ENCODE results near the gene ST7.
A peak's percentile ranks its signal among the peaks of the same experiment; 100 is the strongest.

Gene ST7

DNA sequence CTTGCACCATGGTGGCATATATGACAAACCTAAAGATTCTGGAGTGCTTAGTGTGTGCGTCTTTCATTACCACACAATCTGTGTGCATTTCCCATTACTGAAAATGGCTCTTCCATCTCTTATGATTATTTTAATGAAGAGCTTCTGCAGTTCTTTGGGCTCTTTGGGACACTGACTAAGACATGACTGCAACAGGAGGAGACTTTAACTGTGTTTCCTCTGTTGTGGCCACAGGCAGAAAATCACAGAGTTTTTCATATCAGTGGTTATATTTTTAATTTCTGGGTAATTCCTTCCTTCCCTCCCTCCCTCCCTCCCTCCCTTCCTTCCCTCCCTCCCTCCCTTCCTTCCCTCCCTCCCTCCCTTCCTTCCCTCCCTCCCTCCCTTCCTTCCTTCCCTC, 311.4 kb downstream of the ST7 start:
- in situ Hi-C loops (cut with HindIII; ENCODE audit: low pct_unique_long_range_greater_than_20kb, low sequenced_read_pairs), result no loop called here
- DNase-seq (ENCODE audit: low read depth in 1 of 2, low spot score in 1 of 2), result no peak
- TF ChIP-seq JUND (IDR thresholded peaks at IDR 0.05; ENCODE audit: low read depth), result no peak

- in situ Hi-C loops (cut with HindIII; ENCODE audit: low pct_unique_long_range_greater_than_20kb, low sequenced_read_pairs), result no loop called here
- DNase-seq (ENCODE audit: low read depth in 1 of 2, low spot score in 1 of 2), result no peak
- no peak for TF ChIP-seq JUND (IDR thresholded peaks at IDR 0.05; ENCODE audit: low read depth)
Measured at GRCh38 chr7:117269417-117269816, 316.1 kb downstream of the ST7 start.

GRCh38 chr7:117269886-117270285, 316.6 kb downstream of the ST7 start:
- in situ Hi-C loops (cut with HindIII; ENCODE audit: low pct_unique_long_range_greater_than_20kb, low sequenced_read_pairs), result no loop called here
- no peak for DNase-seq (ENCODE audit: low read depth in 1 of 2, low spot score in 1 of 2)
- TF ChIP-seq JUND (IDR thresholded peaks at IDR 0.05; ENCODE audit: low read depth), result no peak

DNA sequence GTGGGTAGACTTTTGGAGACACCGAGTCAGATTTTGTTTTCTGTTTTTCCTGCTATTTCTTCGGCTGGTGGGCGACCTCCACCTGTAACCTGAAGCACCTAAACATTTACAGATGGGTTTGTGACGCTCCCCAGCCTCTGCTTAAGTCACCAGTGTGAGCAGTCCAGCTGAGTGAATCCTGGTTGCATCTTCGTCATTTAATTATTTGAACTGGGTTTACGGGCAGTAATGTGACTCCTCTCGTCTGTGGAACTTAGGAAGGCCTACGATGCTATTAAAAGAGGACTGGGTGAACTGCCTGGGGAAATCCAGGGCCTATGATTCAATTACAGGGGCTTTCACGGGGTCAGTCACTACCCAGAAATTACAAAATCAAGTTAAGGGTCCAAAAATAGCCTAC, 317.1 kb downstream of the ST7 start:
- in situ Hi-C loops (cut with HindIII; ENCODE audit: low pct_unique_long_range_greater_than_20kb, low sequenced_read_pairs), result no loop called here
- no peak for DNase-seq (ENCODE audit: low read depth in 1 of 2, low spot score in 1 of 2)

GRCh38 chr7:117271566-117271965, 318.3 kb downstream of the ST7 start:
- in situ Hi-C loops (cut with HindIII; ENCODE audit: low pct_unique_long_range_greater_than_20kb, low sequenced_read_pairs), result no loop called here
- no peak for DNase-seq (ENCODE audit: low read depth in 1 of 2, low spot score in 1 of 2)
- no peak for TF ChIP-seq JUND (IDR thresholded peaks at IDR 0.05; ENCODE audit: low read depth)

More for the DNA sequence above, 317.1 kb downstream of the ST7 start:
- no peak for TF ChIP-seq JUND (IDR thresholded peaks at IDR 0.05; ENCODE audit: low read depth)

- in situ Hi-C loops (cut with HindIII; ENCODE audit: low pct_unique_long_range_greater_than_20kb, low sequenced_read_pairs), result no loop called here
- no peak for TF ChIP-seq JUND (IDR thresholded peaks at IDR 0.05; ENCODE audit: low read depth)
- DNase-seq (ENCODE audit: low read depth in 1 of 2, low spot score in 1 of 2), result no peak
Measured at GRCh38 chr7:117272017-117272759, 318.9 kb downstream of the ST7 start.

- DNase-seq (ENCODE audit: low read depth in 1 of 2, low spot score in 1 of 2), result no peak
- TF ChIP-seq JUND (IDR thresholded peaks at IDR 0.05; ENCODE audit: low read depth), result no peak
- in situ Hi-C loops (cut with HindIII; ENCODE audit: low pct_unique_long_range_greater_than_20kb, low sequenced_read_pairs), result no loop called here
Measured at GRCh38 chr7:117273325-117273724, 320.0 kb downstream of the ST7 start.

DNA sequence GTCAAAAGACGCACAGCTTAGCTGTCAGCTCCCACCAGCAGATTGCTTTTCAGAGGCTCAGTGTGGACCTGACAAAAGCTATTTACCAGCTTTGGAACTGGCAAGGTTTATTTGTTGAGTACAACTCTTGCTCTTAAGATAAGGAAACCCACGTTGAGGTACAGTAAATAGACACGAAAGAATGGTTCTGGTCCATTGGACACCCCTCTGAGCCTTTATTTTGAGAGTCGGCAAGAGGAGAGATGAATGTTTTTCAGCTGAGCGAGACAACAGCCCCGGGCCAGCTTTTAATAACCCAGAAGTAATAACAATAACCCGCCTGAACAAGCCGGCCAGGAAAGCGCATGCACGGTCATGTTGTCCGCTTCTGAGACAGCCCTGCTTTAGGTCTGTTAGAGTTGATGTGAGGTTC, 320.5 kb downstream of the ST7 start:
- no peak for TF ChIP-seq JUND (IDR thresholded peaks at IDR 0.05; ENCODE audit: low read depth)
- DNase-seq (ENCODE audit: low read depth in 1 of 2, low spot score in 1 of 2), result peak in 1 of 2 experiments; percentile 13
- in situ Hi-C loops (cut with HindIII; ENCODE audit: low pct_unique_long_range_greater_than_20kb, low sequenced_read_pairs), result no loop called here

GRCh38 chr7:117274951-117275350, 321.6 kb downstream of the ST7 start:
- DNase-seq (ENCODE audit: low read depth in 1 of 2, low spot score in 1 of 2), result no peak
- TF ChIP-seq JUND (IDR thresholded peaks at IDR 0.05; ENCODE audit: low read depth), result no peak
- in situ Hi-C loops (cut with HindIII; ENCODE audit: low pct_unique_long_range_greater_than_20kb, low sequenced_read_pairs), result no loop called here

DNA sequence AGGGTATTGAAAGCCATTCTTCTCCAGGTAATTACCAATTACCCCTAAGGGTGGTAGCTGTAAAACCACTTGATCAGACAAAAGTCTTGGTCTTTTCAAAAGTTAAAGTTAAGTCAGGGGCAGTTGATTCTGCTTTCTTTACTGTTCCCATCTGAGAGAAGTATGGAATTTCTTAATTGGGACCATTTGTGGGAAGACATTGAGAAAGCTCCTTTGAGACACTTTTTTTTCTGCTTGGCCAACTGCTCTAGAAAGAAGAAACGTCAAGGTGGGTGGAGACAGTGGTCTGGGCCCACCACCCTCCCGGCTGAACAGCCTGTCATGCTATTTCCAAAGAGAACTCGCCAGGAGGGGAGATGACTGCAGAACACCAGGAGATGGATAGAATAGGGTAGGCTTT, 324.3 kb downstream of the ST7 start:
- TF ChIP-seq JUND (IDR thresholded peaks at IDR 0.05; ENCODE audit: low read depth), result no peak
- in situ Hi-C loops (cut with HindIII; ENCODE audit: low pct_unique_long_range_greater_than_20kb, low sequenced_read_pairs), result no loop called here

DNA sequence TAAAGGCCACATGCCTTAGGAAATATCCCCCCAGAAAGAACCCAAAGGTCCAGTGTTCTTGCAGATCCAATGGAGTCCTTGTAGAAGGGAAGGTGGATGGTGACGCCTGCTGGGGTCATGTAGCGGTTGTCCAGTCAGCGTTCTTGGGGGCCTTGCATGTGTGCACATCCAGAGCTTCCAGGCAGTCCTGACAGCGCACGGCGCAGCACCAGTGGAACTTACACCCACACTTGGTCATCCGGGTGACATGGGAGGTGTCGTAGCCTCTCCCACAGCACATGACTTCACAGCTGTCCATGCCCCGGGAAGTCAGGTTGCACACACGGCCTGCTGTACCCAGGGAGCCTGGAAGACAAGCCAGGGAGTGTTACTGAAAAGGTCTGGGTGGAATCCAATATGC, 324.7 kb downstream of the ST7 start:
- no peak for TF ChIP-seq JUND (IDR thresholded peaks at IDR 0.05; ENCODE audit: low read depth)
- no peak for DNase-seq (ENCODE audit: low read depth in 1 of 2, low spot score in 1 of 2)
- in situ Hi-C loops (cut with HindIII; ENCODE audit: low pct_unique_long_range_greater_than_20kb, low sequenced_read_pairs), result no loop called here

More for the DNA sequence above, 324.3 kb downstream of the ST7 start:
- no peak for DNase-seq (ENCODE audit: low read depth in 1 of 2, low spot score in 1 of 2)

GRCh38 chr7:117279203-117279602, 325.9 kb downstream of the ST7 start:
- in situ Hi-C loops (cut with HindIII; ENCODE audit: low pct_unique_long_range_greater_than_20kb, low sequenced_read_pairs), result no loop called here
- TF ChIP-seq JUND (IDR thresholded peaks at IDR 0.05; ENCODE audit: low read depth), result no peak
- no peak for DNase-seq (ENCODE audit: low read depth in 1 of 2, low spot score in 1 of 2)

All from T47D (cell line).